Mesenchymal stem cell (in vitro differentiated cells and primary cell): ENCODE measurements around the gene STRADB.
A peak's percentile ranks its signal among the peaks of the same experiment; 100 is the strongest.

Experiments
- DNase-seq: peaks from one replicate; pipeline ENCODE4 v3.0.0-alpha.2; 2013
- H2AFZ ChIP-seq: one replicate; pipeline ENCODE4 v1.6.1; 2013; ENCODE audit warnings: low read depth, mild to moderate bottlenecking, control low read depth, inconsistent platforms, low read length, moderate library complexity
- H2AK5ac ChIP-seq: 2 replicates; pipeline ENCODE4 v1.6.1; 2013; ENCODE audit warnings: low read length, moderate library complexity, mild to moderate bottlenecking, inconsistent platforms; ENCODE audit not compliant: severe bottlenecking
- H2BK120ac ChIP-seq: one replicate; pipeline ENCODE4 v1.6.1; 2013; ENCODE audit warnings: low read depth, mild to moderate bottlenecking, inconsistent platforms, low read length, moderate library complexity
- H2BK12ac ChIP-seq, 2 experiments: one replicate each; pipeline ENCODE4 v1.6.1; 2013; ENCODE audit warnings: inconsistent platforms in 2 of 2, low read length in 2 of 2, mild to moderate bottlenecking in 2 of 2, moderate library complexity in 2 of 2, control low read depth in 1 of 2
- H2BK15ac ChIP-seq: one replicate; pipeline ENCODE4 v1.6.1; 2013; ENCODE audit warnings: mild to moderate bottlenecking, low read depth, inconsistent platforms; ENCODE audit not compliant: poor library complexity, severe bottlenecking
- H2BK5ac ChIP-seq: 2 replicates; pipeline ENCODE4 v1.6.1; 2013; ENCODE audit warnings: low read depth, mild to moderate bottlenecking, low read length, control low read depth, inconsistent platforms; ENCODE audit not compliant: poor library complexity, severe bottlenecking
- H3K14ac ChIP-seq, 2 experiments: one replicate each; pipeline ENCODE4 v1.6.1; 2013; ENCODE audit warnings: inconsistent platforms in 2 of 2, low read length in 2 of 2, control low read depth in 1 of 2, mild to moderate bottlenecking in 1 of 2, moderate library complexity in 1 of 2
- H3K18ac ChIP-seq, 2 experiments: one replicate each; pipeline ENCODE4 v1.6.1; 2013; ENCODE audit warnings: inconsistent platforms in 2 of 2, low read length in 2 of 2, control low read depth in 1 of 2, low read depth in 1 of 2, mild to moderate bottlenecking in 1 of 2
- H3K23ac ChIP-seq, 2 experiments: one replicate each; pipeline ENCODE4 v1.6.1; 2013; ENCODE audit warnings: inconsistent platforms in 2 of 2, low read length in 2 of 2, mild to moderate bottlenecking in 2 of 2, moderate library complexity in 2 of 2, control low read depth in 1 of 2
- H3K27ac ChIP-seq: 2 replicates; pipeline ENCODE4 v1.5.1; 2013; ENCODE audit warnings: mild to moderate bottlenecking, moderate library complexity, low read length, control low read depth, inconsistent platforms; ENCODE audit not compliant: poor library complexity, severe bottlenecking
- H3K27me3 ChIP-seq, 2 experiments: 2 replicates each; pipeline versions ENCODE4 v1.6.1 to v1.7.0; 2013; ENCODE audit warnings: low read length in 2 of 2, mild to moderate bottlenecking in 2 of 2, moderate library complexity in 2 of 2, control low read depth in 1 of 2, inconsistent platforms in 1 of 2; ENCODE audit not compliant: control insufficient read depth in 1 of 2, insufficient read depth in 1 of 2
- H3K36me3 ChIP-seq, 2 experiments: 2 replicates each; pipeline versions ENCODE4 v1.6.1 to v1.7.0; 2013; ENCODE audit warnings: low read length in 2 of 2, control low read depth in 1 of 2, inconsistent platforms in 1 of 2, low read depth in 1 of 2, mild to moderate bottlenecking in 1 of 2; ENCODE audit not compliant: insufficient read depth in 2 of 2, control insufficient read depth in 1 of 2
- H3K4ac ChIP-seq, 2 experiments: one replicate each; pipeline ENCODE4 v1.6.1; 2013; ENCODE audit warnings: inconsistent platforms in 2 of 2, low read length in 2 of 2, mild to moderate bottlenecking in 2 of 2, moderate library complexity in 2 of 2, control low read depth in 1 of 2, low read depth in 1 of 2
- H3K4me1 ChIP-seq: 2 replicates; pipeline ENCODE4 v1.6.1; 2013; ENCODE audit warnings: low read depth, low read length, control low read depth; ENCODE audit not compliant: control insufficient read depth, insufficient read depth
- H3K4me2 ChIP-seq: 2 replicates; pipeline ENCODE4 v1.6.1; 2013; ENCODE audit warnings: low read length, mild to moderate bottlenecking, inconsistent platforms; ENCODE audit not compliant: poor library complexity, severe bottlenecking
- H3K4me3 ChIP-seq, 2 experiments: 2 replicates each; pipeline versions ENCODE4 v1.5.1 to v1.7.0; 2013; ENCODE audit warnings: low read length in 2 of 2, mild to moderate bottlenecking in 2 of 2, control low read depth in 1 of 2, low read depth in 1 of 2; ENCODE audit not compliant: insufficient read depth in 1 of 2
- H3K79me1 ChIP-seq: replicated peaks from 2 replicates; pipeline ENCODE4 v1.6.1; 2013; ENCODE audit warnings: mild to moderate bottlenecking, control low read depth, low read length, inconsistent platforms; ENCODE audit not compliant: poor library complexity, severe bottlenecking
- H3K9ac ChIP-seq: 2 replicates; pipeline ENCODE4 v1.7.0; 2013; ENCODE audit warnings: mild to moderate bottlenecking, low read length, moderate library complexity
- H3K9me3 ChIP-seq: 2 replicates; pipeline ENCODE4 v1.7.0; 2013; ENCODE audit warnings: mild to moderate bottlenecking, low read length; ENCODE audit not compliant: control insufficient read depth
- H4K8ac ChIP-seq: one replicate; pipeline ENCODE4 v1.6.1; 2013; ENCODE audit warnings: inconsistent platforms, mild to moderate bottlenecking, low read length, moderate library complexity
- H4K91ac ChIP-seq: one replicate; pipeline ENCODE4 v1.6.1; 2013; ENCODE audit warnings: mild to moderate bottlenecking, low read length, inconsistent platforms
- WGBS: methylation state at CpG from one replicate; pipeline ENCODE4 v1.1.7; 2013; ENCODE audit warnings: mixed read lengths; 5-methylcytosine and 5-hydroxymethylcytosine counted together

Gene STRADB

DNA sequence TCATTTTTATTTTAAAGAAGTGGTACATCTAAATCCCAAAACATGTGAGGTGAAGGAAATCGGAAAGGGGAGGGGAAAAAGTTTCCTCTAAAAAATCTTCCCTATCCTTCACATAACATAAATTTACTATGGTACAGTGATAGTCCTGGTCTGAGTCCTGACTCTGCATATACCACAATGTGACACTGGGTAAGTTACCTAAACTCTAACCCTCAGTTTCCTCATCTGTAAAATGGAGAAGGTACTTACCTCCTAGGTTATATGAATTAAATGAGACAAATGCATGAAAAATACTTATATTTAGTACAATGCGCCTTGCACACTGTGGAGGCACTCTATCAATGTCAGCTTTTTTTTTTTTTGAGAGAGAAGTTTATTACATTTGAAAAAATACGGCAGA lies 42.6 kb upstream of the STRADB start:
- no peak overlapping the region for H4K8ac ChIP-seq
- no peak overlapping the region for H3K4ac ChIP-seq
- H2BK12ac ChIP-seq = no peak overlapping the region
- no peak overlapping the region for H3K9ac ChIP-seq
- no peak overlapping the region for H3K14ac ChIP-seq
- no peak overlapping the region for H3K4me2 ChIP-seq
- H2BK120ac ChIP-seq = no peak overlapping the region
- no CpG with 5 or more reads among the region's 3 CpGs for whole genome bisulfite sequencing
- no peak for DNase-seq
- no peaks in the 10 kb centered on the region for H3K27me3 ChIP-seq
- H2BK15ac ChIP-seq = no peak overlapping the region
- no peak overlapping the region for H2AFZ ChIP-seq
- no peak overlapping the region for H3K23ac ChIP-seq
- H3K79me1 ChIP-seq = peaks cover 22% of the 10 kb centered on the region
- H2AK5ac ChIP-seq = no peak overlapping the region
- no peak overlapping the region for H2BK5ac ChIP-seq
- peaks cover 0 to 14% of the 10 kb centered on the region in 2 experiments for H3K36me3 ChIP-seq
- no peak overlapping the region for H3K4me3 ChIP-seq
- no peaks in the 10 kb centered on the region for H3K9me3 ChIP-seq
- peaks cover 3% of the 10 kb centered on the region for H3K4me1 ChIP-seq
- H3K18ac ChIP-seq = no peak overlapping the region
- H4K91ac ChIP-seq = no peak overlapping the region
- no peak overlapping the region for H3K27ac ChIP-seq

- H3K14ac ChIP-seq = no peak overlapping the region
- H2BK5ac ChIP-seq = no peak overlapping the region
- H3K27me3 ChIP-seq = no peaks in the 10 kb centered on the region
- no peak overlapping the region for H3K23ac ChIP-seq
- DNase-seq = no peak
- H2BK15ac ChIP-seq = no peak overlapping the region
- H3K4me1 ChIP-seq = no peaks in the 10 kb centered on the region
- H2AK5ac ChIP-seq = no peak overlapping the region
- no peaks in the 10 kb centered on the region for H3K36me3 ChIP-seq
- no peak overlapping the region for H4K91ac ChIP-seq
- no peak overlapping the region for H2BK120ac ChIP-seq
- H2BK12ac ChIP-seq = no peak overlapping the region
- no peak overlapping the region for H3K4ac ChIP-seq
- peak overlapping the region; percentile 61 for H3K9ac ChIP-seq
- H2AFZ ChIP-seq = no peak overlapping the region
- no peaks in the 10 kb centered on the region for H3K9me3 ChIP-seq
- no peak overlapping the region for H4K8ac ChIP-seq
- no peak overlapping the region for H3K4me2 ChIP-seq
- no peak overlapping the region for H3K4me3 ChIP-seq
- peaks cover 20% of the 10 kb centered on the region for H3K79me1 ChIP-seq
- H3K18ac ChIP-seq = no peak overlapping the region
- no peak overlapping the region for H3K27ac ChIP-seq
Observed at GRCh38 chr2:201411421-201411820, 40.1 kb upstream of the STRADB start.

- H3K18ac ChIP-seq = no peak overlapping the region
- no peak overlapping the region for H4K91ac ChIP-seq
- H2BK12ac ChIP-seq = peak overlapping the region in 1 of 2 experiments; percentile 63
- no peak overlapping the region for H3K27ac ChIP-seq
- H3K27me3 ChIP-seq = no peaks in the 10 kb centered on the region
- no peak overlapping the region for H3K4ac ChIP-seq
- no peak overlapping the region for H2BK120ac ChIP-seq
- H3K36me3 ChIP-seq = no peaks in the 10 kb centered on the region
- no peak overlapping the region for H3K4me2 ChIP-seq
- H3K23ac ChIP-seq = no peak overlapping the region
- H3K9me3 ChIP-seq = no peaks in the 10 kb centered on the region
- H3K4me3 ChIP-seq = no peak overlapping the region
- H3K4me1 ChIP-seq = no peaks in the 10 kb centered on the region
- no peak for DNase-seq
- no peak overlapping the region for H2BK15ac ChIP-seq
- H3K9ac ChIP-seq = no peak overlapping the region
- WGBS = no CpG with 5 or more reads among the region's 2 CpGs
- no peak overlapping the region for H2AK5ac ChIP-seq
- H4K8ac ChIP-seq = no peak overlapping the region
- H3K14ac ChIP-seq = no peak overlapping the region
- peaks cover 20% of the 10 kb centered on the region for H3K79me1 ChIP-seq
- no peak overlapping the region for H2AFZ ChIP-seq
- no peak overlapping the region for H2BK5ac ChIP-seq
Observed at GRCh38 chr2:201413143-201413542, 38.4 kb upstream of the STRADB start.

- Histone ChIP-seq H3K27ac (no peak overlapping the region), H3K23ac (no peak overlapping the region), H3K27me3 (no peaks in the 10 kb centered on the region), H2BK120ac (no peak overlapping the region), H3K4ac (no peak overlapping the region), H3K79me1 (peaks cover 21% of the 10 kb centered on the region), H3K4me2 (no peak overlapping the region), H2AK5ac (no peak overlapping the region), H3K36me3 (no peaks in the 10 kb centered on the region), H2BK5ac (no peak overlapping the region), H3K9ac (peak overlapping the region; percentile 5), H4K8ac (no peak overlapping the region), H3K4me3 (no peak overlapping the region), H3K14ac (no peak overlapping the region), H2BK12ac (no peak overlapping the region), H2BK15ac (no peak overlapping the region), H2AFZ (no peak overlapping the region), H3K9me3 (no peaks in the 10 kb centered on the region), H4K91ac (no peak overlapping the region), H3K18ac (no peak overlapping the region), H3K4me1 (no peaks in the 10 kb centered on the region)
- WGBS = 73% methylated on average over 4 of the region's 4 CpGs
- DNase-seq = no peak
Observed at GRCh38 chr2:201413552-201413951, 38.0 kb upstream of the STRADB start.
